Upper lobe of left lung (tissue), 6 donors: ENCODE data around the gene EFNA1. TPM values are rescaled to one million over a fixed set of nuclear protein-coding genes. Genes with fewer than 3 reads are reported as not detected.
"Not testable (repeated sequence)": the region's sequence is repeated elsewhere in the genome, so short reads cannot be mapped to it uniquely, and the experiment has no call there.

Source experiments
- ATAC-seq, 2 donors: fragments of 200-7000 bp; cut with Tn5 transposase; one replicate each; pipeline ENCODE4 v1.9.1; 2022; ENCODE audit warnings: mild to moderate bottlenecking in 2 of 2, moderate library complexity in 2 of 2; ENCODE audit not compliant: low FRiP score in 2 of 2
- DNase-seq, 2 donors: peaks; one replicate each; pipeline ENCODE4 v3.0.0-alpha.2; 2019 to 2020
- H3K27ac ChIP-seq, 4 donors: fragments of 200-600 bp; sonication (generic); one replicate each; pipeline ENCODE4 v1.5.1; 2016 to 2019
- H3K27me3 ChIP-seq, 4 donors: fragments of 200-600 bp; sonication (generic); one replicate each; pipeline ENCODE4 v1.5.1; 2017 to 2019
- H3K36me3 ChIP-seq, 4 donors: fragments of 200-600 bp; sonication (generic); one replicate each; pipeline ENCODE4 v1.5.1; 2016 to 2019
- H3K4me1 ChIP-seq, 4 donors: fragments of 200-600 bp; sonication (generic); one replicate each; pipeline ENCODE4 v1.5.1; 2018 to 2019
- H3K4me3 ChIP-seq, 4 donors: fragments of 200-600 bp; sonication (generic); one replicate each; pipeline ENCODE4 v1.5.1; 2017 to 2019; ENCODE audit warnings: mild to moderate bottlenecking in 2 of 4, moderate library complexity in 1 of 4
- H3K9me3 ChIP-seq, 4 donors: fragments of 200-600 bp; sonication (generic); one replicate each; pipeline ENCODE4 v1.5.1; 2018 to 2019
- CTCF ChIP-seq, 6 experiments: fragments of 450-650 bp in 4 of 6; fragments of 200-600 bp in 2 of 6; sonication (generic) in 2 of 6; IDR thresholded peaks; one replicate each; pipeline ENCODE4 v1.5.1; 2016 to 2019; ENCODE audit warnings: antibody characterized with exemption in 6 of 6
- EP300 ChIP-seq, 4 donors: sonication (generic); formaldehyde crosslinking; IDR thresholded peaks; one replicate each; pipeline ENCODE4 v1.5.1; 2017; ENCODE audit warnings: antibody characterized with exemption in 4 of 4, control low read depth in 2 of 4
- POLR2A ChIP-seq, 4 donors: fragments of 450-650 bp; IDR thresholded peaks; one replicate each; pipeline ENCODE4 v1.5.1; 2016 to 2017; ENCODE audit warnings: antibody characterized with exemption in 4 of 4, mild to moderate bottlenecking in 2 of 4
- POLR2AphosphoS5 ChIP-seq, 2 donors: sonication (generic); formaldehyde crosslinking; IDR thresholded peaks; one replicate each; pipeline ENCODE4 v1.5.1; 2017; ENCODE audit warnings: antibody characterized with exemption in 2 of 2
- WGBS, 2 donors: methylation state at CpG; one replicate each; pipeline ENCODE4 v1.1.5; 2017 to 2018; 5-methylcytosine and 5-hydroxymethylcytosine counted together
- total RNA-seq, 6 donors: library from RNA; depleted of rRNA in 4 of 6; stranded (reverse); fragments of >200 nt in 4 of 6; gene quantifications; one replicate each; pipeline versions ENCODE4 v1.1.0 to v1.2.1, GENCODE V29; 2016 to 2021
- donor health status: DM: no; HTN: no; CAD: no; lungs with moderate emphysema.
- donor health status: DM: no; HTN: yes; CAD: no; lungs with severe emphysema.

The EFNA1 gene
- total RNA-seq, 6 donors from 2014 or later = 131 to 226 (median 164) TPM

- ATAC-seq (peak in 1 of 2 donors; percentile 2), DNase-seq (no peak)
- Histone ChIP-seq H3K36me3 (peaks cover 0 to 25% (median 14%) of the 10 kb centered on the region in 4 donors), H3K27ac (peak overlapping the region; percentile 43 to 87 (median 66)), H3K27me3 (no peaks in the 10 kb centered on the region), H3K4me3 (no peak overlapping the region), H3K4me1 (peaks cover 18 to 26% (median 21%) of the 10 kb centered on the region in 4 donors), H3K9me3 (no peaks in the 10 kb centered on the region)
- WGBS, 2 donors = 56 to 62% methylated on average over 6 to 8 of the region's 8 CpGs
- no peak for TF ChIP-seq POLR2A (IDR thresholded peaks at IDR 0.05)
- TF ChIP-seq EP300 (IDR thresholded peaks at IDR 0.05) = no peak
- TF ChIP-seq CTCF (IDR thresholded peaks at IDR 0.05) = no peak
- TF ChIP-seq POLR2AphosphoS5 (IDR thresholded peaks at IDR 0.05) = no peak
Observed at GRCh38 chr1:155166051-155166470, 38.4 kb downstream of the EFNA1 start.

GRCh38 chr1:155166471-155167165 lies 38.9 kb downstream of the EFNA1 start:
- peak overlapping the region; percentile 43 to 87 (median 66) for H3K27ac ChIP-seq
- peaks cover 0 to 25% (median 14%) of the 10 kb centered on the region in 4 donors for H3K36me3 ChIP-seq
- WGBS, 2 donors = 19 to 22% methylated on average over 22 to 24 of the region's 27 CpGs
- DNase-seq = peak in 1 of 2 donors; percentile 86
- H3K27me3 ChIP-seq = no peaks in the 10 kb centered on the region
- peak; percentile 27 to 60 for TF ChIP-seq POLR2AphosphoS5 (IDR thresholded peaks at IDR 0.05)
- no peak for TF ChIP-seq CTCF (IDR thresholded peaks at IDR 0.05)
- peaks cover 18 to 26% (median 21%) of the 10 kb centered on the region in 4 donors for H3K4me1 ChIP-seq
- H3K4me3 ChIP-seq = peak overlapping the region in 1 of 4 donors; percentile 19
- ATAC-seq = peak; percentile 48 to 64
- no peaks in the 10 kb centered on the region for H3K9me3 ChIP-seq

- Histone ChIP-seq H3K27me3 (no peaks in the 10 kb centered on the region), H3K9me3 (no peaks in the 10 kb centered on the region), H3K27ac (peak overlapping the region; percentile 43 to 87 (median 66)), H3K4me1 (peaks cover 24 to 32% (median 26%) of the 10 kb centered on the region in 4 donors), H3K4me3 (peak overlapping the region in 2 of 4 donors; percentile 12 to 19), H3K36me3 (peaks cover 0 to 25% (median 14%) of the 10 kb centered on the region in 4 donors)
- DNase-seq (peak; percentile 50 to 93), ATAC-seq (peak; percentile 89 to 91)
- TF ChIP-seq CTCF (IDR thresholded peaks at IDR 0.05) = peak; percentile 86 to 94 (median 90)
- no peak for TF ChIP-seq EP300 (IDR thresholded peaks at IDR 0.05)
- 7% methylated on average over 9 to 25 of the region's 28 CpGs for WGBS, 2 donors
Observed at GRCh38 chr1:155167166-155168104, 39.8 kb downstream of the EFNA1 start.

- ATAC-seq, H3K4me3 ChIP-seq, H3K27me3 ChIP-seq, DNase-seq, H3K27ac ChIP-seq, H3K9me3 ChIP-seq: not testable (repeated sequence)
- WGBS, 2 donors = 34 to 47% methylated on average over 4 of the region's 4 CpGs
- peaks cover 0 to 25% (median 14%) of the 10 kb centered on the region in 4 donors for H3K36me3 ChIP-seq
- H3K4me1 ChIP-seq = peaks cover 27 to 32% (median 29%) of the 10 kb centered on the region in 4 donors
Observed at GRCh38 chr1:155168105-155168445, 40.4 kb downstream of the EFNA1 start.
